ENCODE data around the gene ADRA2B.

ADRA2B gene

GRCh38 chr2:96099861-96100798 is 16.2 kb downstream of the ADRA2B start:
- no peak for DNase-seq (ENCODE audit: low read depth in 1 of 2, low spot score in 1 of 2)
- in situ Hi-C loops (cut with HindIII; ENCODE audit: low pct_unique_long_range_greater_than_20kb, low sequenced_read_pairs): no loop called here
- TF ChIP-seq JUND (IDR thresholded peaks at IDR 0.05; ENCODE audit: low read depth): no peak

DNA sequence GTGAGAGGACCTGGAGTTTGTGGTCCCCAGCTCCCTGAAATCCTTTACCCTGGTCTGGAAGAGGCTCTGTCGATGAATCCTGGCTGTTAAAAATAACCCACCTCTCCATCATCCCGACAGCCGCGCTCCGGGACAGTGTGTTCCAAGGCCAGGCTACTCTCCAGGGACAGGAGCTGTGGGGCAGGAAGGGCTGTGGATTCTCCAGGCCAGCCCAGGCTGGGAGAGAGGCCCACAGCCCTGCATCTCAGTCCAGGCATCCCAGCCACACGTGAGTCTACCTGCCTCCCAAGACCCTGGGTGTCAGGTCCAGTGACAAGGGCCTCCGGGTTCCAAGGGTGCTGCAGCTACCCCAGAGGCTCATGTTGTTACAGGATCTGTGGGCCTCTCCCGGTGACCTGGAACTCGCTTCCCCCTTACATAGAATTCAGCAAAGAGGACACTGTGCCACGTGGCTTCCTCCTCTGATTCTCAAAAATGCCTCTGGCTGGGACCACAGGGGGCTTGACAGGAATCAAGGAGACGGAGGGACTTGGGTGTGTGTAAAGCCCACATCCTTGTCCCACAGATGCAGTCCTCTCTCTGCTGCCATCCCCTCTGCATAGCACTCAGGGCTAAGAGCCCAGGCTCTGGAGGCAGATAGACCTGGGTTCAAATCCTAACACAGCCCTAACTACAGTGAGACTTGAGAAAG is 17.3 kb downstream of the ADRA2B start:
- in situ Hi-C loops (cut with HindIII; ENCODE audit: low pct_unique_long_range_greater_than_20kb, low sequenced_read_pairs): no loop called here
- DNase-seq (ENCODE audit: low read depth in 1 of 2, low spot score in 1 of 2): no peak
- no peak for TF ChIP-seq JUND (IDR thresholded peaks at IDR 0.05; ENCODE audit: low read depth)

GRCh38 chr2:96097951-96098823 is 18.2 kb downstream of the ADRA2B start:
- TF ChIP-seq JUND (IDR thresholded peaks at IDR 0.05; ENCODE audit: low read depth): no peak
- in situ Hi-C loops (cut with HindIII; ENCODE audit: low pct_unique_long_range_greater_than_20kb, low sequenced_read_pairs): no loop called here
- DNase-seq (ENCODE audit: low read depth in 1 of 2, low spot score in 1 of 2): no peak

- no peak for DNase-seq (ENCODE audit: low read depth in 1 of 2, low spot score in 1 of 2)
- in situ Hi-C loops (cut with HindIII; ENCODE audit: low pct_unique_long_range_greater_than_20kb, low sequenced_read_pairs): no loop called here
- no peak for TF ChIP-seq JUND (IDR thresholded peaks at IDR 0.05; ENCODE audit: low read depth)
Measured at GRCh38 chr2:96097441-96097840, 18.9 kb downstream of the ADRA2B start.

- in situ Hi-C loops (cut with HindIII; ENCODE audit: low pct_unique_long_range_greater_than_20kb, low sequenced_read_pairs): no loop called here
- DNase-seq (ENCODE audit: low read depth in 1 of 2, low spot score in 1 of 2): no peak
- no peak for TF ChIP-seq JUND (IDR thresholded peaks at IDR 0.05; ENCODE audit: low read depth)
Measured at GRCh38 chr2:96095116-96095636, 21.2 kb downstream of the ADRA2B start.

DNA sequence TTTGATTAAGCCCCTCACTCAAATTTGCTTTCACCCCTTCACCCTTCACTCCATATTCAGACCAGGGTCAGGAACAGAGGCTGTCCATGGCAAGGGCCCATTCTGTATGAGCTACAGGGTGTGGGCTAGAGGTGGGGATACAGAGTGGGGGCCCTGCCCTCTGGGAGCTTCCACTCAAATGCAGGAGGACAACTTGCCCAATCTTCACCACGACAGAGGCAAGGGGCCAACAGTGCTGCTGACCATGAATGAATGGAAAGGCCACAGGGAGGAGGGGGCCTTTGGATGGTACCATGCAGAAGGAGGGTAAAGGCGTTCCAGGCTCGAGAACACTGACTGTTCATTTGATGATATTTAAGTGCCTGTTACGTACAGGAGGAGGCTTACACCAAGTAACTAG is 22.8 kb downstream of the ADRA2B start:
- no peak for DNase-seq (ENCODE audit: low read depth in 1 of 2, low spot score in 1 of 2)
- in situ Hi-C loops (cut with HindIII; ENCODE audit: low pct_unique_long_range_greater_than_20kb, low sequenced_read_pairs): no loop called here
- no peak for TF ChIP-seq JUND (IDR thresholded peaks at IDR 0.05; ENCODE audit: low read depth)

DNA sequence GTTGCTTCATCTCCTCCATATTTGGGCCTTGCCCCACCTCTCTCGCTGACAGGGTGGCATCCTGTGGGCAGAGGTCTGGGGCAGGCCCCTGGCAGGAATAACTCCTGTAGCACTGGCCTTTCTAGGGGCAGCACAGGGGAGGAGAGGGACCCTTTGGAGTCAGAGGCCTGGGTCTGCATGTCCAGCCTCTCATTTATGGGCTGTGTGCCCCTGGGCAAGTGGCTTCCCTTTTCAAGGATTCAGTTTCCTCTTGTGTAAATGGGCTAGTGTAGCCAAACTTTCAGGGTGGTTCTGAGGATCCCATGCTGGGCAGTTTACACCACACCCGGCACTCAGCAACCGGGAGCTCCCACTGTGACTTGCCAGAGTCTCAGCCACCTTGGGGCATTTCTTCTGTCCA is 23.4 kb downstream of the ADRA2B start:
- in situ Hi-C loops (cut with HindIII; ENCODE audit: low pct_unique_long_range_greater_than_20kb, low sequenced_read_pairs): no loop called here
- DNase-seq (ENCODE audit: low read depth in 1 of 2, low spot score in 1 of 2): no peak
- no peak for TF ChIP-seq JUND (IDR thresholded peaks at IDR 0.05; ENCODE audit: low read depth)

GRCh38 chr2:96092573-96092877 is 23.8 kb downstream of the ADRA2B start:
- no peak for TF ChIP-seq JUND (IDR thresholded peaks at IDR 0.05; ENCODE audit: low read depth)
- in situ Hi-C loops (cut with HindIII; ENCODE audit: low pct_unique_long_range_greater_than_20kb, low sequenced_read_pairs): no loop called here
- DNase-seq (ENCODE audit: low read depth in 1 of 2, low spot score in 1 of 2): no peak

DNA sequence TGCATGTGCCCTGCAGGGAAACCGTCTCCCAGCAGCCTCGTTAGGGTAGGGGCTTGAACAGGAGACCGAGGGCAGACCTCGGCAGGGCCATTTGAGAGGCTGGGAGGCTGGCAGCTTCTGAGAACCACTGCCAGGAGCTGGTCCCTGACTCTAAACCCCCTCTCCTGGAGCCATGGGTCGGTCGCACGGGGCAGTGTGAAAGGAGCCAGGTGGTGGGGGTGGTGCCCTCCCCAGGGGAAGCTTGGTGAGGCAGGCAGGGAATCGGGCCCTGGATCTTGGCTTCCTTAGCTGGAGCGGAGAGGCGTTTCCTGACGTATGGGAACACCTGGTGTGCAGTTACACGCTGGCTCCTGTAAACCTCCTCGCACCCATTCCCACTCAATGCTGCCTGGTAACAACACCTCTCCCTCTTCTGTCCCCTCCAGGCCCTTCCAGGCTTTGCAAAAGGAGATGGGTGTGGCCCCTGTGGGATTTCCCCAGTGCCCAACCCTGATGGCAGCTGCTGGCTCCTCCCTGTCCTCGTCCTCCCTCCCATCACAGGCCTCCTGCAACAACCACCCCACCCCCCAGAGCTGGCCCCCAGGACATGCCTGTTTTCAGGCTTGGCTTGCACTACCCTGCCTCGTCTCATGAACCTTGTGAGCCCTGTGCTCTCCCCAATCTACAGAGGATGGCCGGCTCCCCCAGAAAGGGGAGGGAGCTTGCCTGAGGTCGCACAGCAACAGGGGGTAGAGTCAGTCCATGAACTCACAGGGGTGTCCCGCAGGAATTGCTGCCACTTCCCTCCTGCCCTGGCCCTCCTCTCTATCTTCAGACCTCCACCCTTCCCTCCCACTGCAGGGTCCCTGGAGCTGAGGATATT is 24.4 kb downstream of the ADRA2B start:
- in situ Hi-C loops (cut with HindIII; ENCODE audit: low pct_unique_long_range_greater_than_20kb, low sequenced_read_pairs): no loop called here

GRCh38 chr2:96091141-96091710 is 25.1 kb downstream of the ADRA2B start:
- in situ Hi-C loops (cut with HindIII; ENCODE audit: low pct_unique_long_range_greater_than_20kb, low sequenced_read_pairs): no loop called here
- no peak for TF ChIP-seq JUND (IDR thresholded peaks at IDR 0.05; ENCODE audit: low read depth)
- DNase-seq (ENCODE audit: low read depth in 1 of 2, low spot score in 1 of 2): no peak

More for the DNA sequence above, 24.4 kb downstream of the ADRA2B start:
- DNase-seq (ENCODE audit: low read depth in 1 of 2, low spot score in 1 of 2): no peak
- TF ChIP-seq JUND (IDR thresholded peaks at IDR 0.05; ENCODE audit: low read depth): no peak

DNA sequence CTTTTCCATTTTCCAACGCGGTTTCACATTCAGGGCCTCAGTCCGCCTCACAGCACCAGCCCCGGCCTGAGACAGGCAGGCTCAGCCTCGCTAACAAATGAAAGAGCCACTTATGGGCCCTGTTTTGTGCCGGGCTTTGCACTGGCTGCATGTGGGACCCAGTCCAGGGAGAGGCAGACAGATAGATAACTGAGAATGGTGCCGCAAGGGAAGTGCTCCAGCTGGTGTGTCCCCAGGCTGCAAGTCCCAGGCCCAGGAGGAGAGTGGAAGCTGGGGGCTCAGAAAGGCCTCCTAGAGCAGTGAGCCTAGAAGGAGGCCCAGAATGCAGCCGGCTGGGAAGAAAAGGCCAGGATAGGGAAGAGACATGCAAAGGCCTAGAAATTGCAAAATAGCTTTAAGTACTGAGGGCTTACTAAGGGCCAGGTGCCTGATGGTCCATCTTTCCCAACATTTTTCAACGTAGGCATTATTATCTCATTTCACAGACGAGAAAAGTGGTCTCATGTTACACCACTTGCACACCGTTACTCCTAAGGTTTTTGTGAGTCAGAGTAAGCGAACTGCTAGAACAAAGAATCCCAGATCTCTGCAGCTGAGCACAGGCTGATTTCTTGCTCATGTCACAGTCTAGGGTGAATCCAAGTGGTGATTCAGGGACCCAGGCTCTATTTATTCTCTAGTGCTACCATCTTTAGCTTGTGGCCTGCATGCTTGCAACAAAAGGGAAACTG is 26.0 kb downstream of the ADRA2B start:
- DNase-seq (ENCODE audit: low read depth in 1 of 2, low spot score in 1 of 2): no peak
- no peak for TF ChIP-seq JUND (IDR thresholded peaks at IDR 0.05; ENCODE audit: low read depth)
- in situ Hi-C loops (cut with HindIII; ENCODE audit: low pct_unique_long_range_greater_than_20kb, low sequenced_read_pairs): no loop called here

All from T47D (cell line).